Caco-2 (cell line): ENCODE measurements around the gene CLMN. TPM values are rescaled to one million over a fixed set of nuclear protein-coding genes. Genes with fewer than 3 reads are reported as not detected.

Experiments used
- BruUV-seq: library from RNA; stranded (reverse); fragments of 400-500 nt; replicated peaks from 2 replicates; lab custom pipeline; 2021; lab: Mats Ljungman, UMichigan
- CTCF ChIA-PET: fragments of 300-600 bp; sonication (Branson Sonifier 250); formaldehyde crosslinking; loops from one replicate; lab custom pipeline; 2022; ENCODE audit warnings: antibody characterized with exemption; lab: Charles Lee
- POLR2A ChIA-PET: fragments of 300-600 bp; sonication (Branson Sonifier 250); formaldehyde crosslinking; loops from one replicate; lab custom pipeline; 2022; ENCODE audit warnings: antibody characterized with exemption; lab: Charles Lee
- DNase-seq, 2 experiments: peaks; one replicate each; pipeline versions ENCODE4 v3.0.0 to v3.0.0-alpha.2; 2020 to 2022
- H3K27me3 ChIP-seq: replicated peaks from 2 replicates; pipeline ENCODE4 v1.6.0; 2011; ENCODE audit warnings: low read length; ENCODE audit not compliant: control insufficient read depth, insufficient read depth
- H3K36me3 ChIP-seq: 2 replicates; pipeline ENCODE4 v1.5.1; 2011; ENCODE audit warnings: low read length; ENCODE audit not compliant: control insufficient read depth, insufficient read depth
- H3K4me1 ChIP-seq: fragments of 250-450 bp; sonication (Bioruptor Pico); 2 replicates; pipeline ENCODE4 v1.5.1; 2020; ENCODE audit warnings: mild to moderate bottlenecking
- H3K4me3 ChIP-seq: 2 replicates; pipeline ENCODE4 v1.5.1; 2011; ENCODE audit warnings: low read depth, mild to moderate bottlenecking, control low read depth, low read length
- H3K9me3 ChIP-seq: fragments of 250-450 bp; sonication (Bioruptor Pico); 2 replicates; pipeline ENCODE4 v1.5.1; 2020; ENCODE audit warnings: mild to moderate bottlenecking, moderate library complexity
- H3K27ac Mint-ChIP-seq: one replicate; pipeline ENCODE4 v1.8.0; 2022; ENCODE audit warnings: mixed read lengths; ENCODE audit not compliant: unreplicated experiment
- H3K27me3 Mint-ChIP-seq: one replicate; pipeline ENCODE4 v1.8.0; 2022; ENCODE audit warnings: mixed read lengths; ENCODE audit not compliant: insufficient read depth, unreplicated experiment
- H3K36me3 Mint-ChIP-seq: one replicate; pipeline ENCODE4 v1.8.0; 2022; ENCODE audit warnings: mild to moderate bottlenecking, mixed read lengths; ENCODE audit not compliant: insufficient read depth, unreplicated experiment
- H3K4me1 Mint-ChIP-seq: one replicate; pipeline ENCODE4 v1.8.0; 2022; ENCODE audit warnings: low read depth, mixed read lengths; ENCODE audit not compliant: unreplicated experiment
- H3K4me3 Mint-ChIP-seq: one replicate; pipeline ENCODE4 v1.8.0; 2022; ENCODE audit warnings: mild to moderate bottlenecking, moderate library complexity, mixed read lengths; ENCODE audit not compliant: unreplicated experiment
- H3K9me3 Mint-ChIP-seq: one replicate; pipeline ENCODE4 v1.8.0; 2022; ENCODE audit warnings: mixed read lengths; ENCODE audit not compliant: unreplicated experiment
- CTCF ChIP-seq, 2 experiments: fragments of 200-600 bp in 1 of 2; IDR thresholded peaks; 1 replicate in 1 of 2; 2 replicates in 1 of 2; pipeline versions ENCODE4 v1.5.1 to v1.8.0; 2011 to 2022; ENCODE audit warnings: antibody characterized with exemption in 1 of 2, control low read depth in 1 of 2, inconsistent platforms in 1 of 2, low read depth in 1 of 2, low read length in 1 of 2, mild to moderate bottlenecking in 1 of 2, moderate library complexity in 1 of 2; ENCODE audit not compliant: insufficient read depth in 1 of 2, severe bottlenecking in 1 of 2, unreplicated experiment in 1 of 2
- intact Hi-C: fragments of 100-400 bp; cut with micrococcal nuclease; formaldehyde crosslinking; loops from one replicate; pipeline ENCODE4 v1.10.0; 2022; ENCODE audit not compliant: unreplicated experiment
- total RNA-seq: library from RNA; stranded (reverse); gene quantifications from 2 replicates; pipeline ENCODE4 v1.2.3, GENCODE V29; 2022

CLMN gene
- total RNA-seq, 1 experiment from 2014 or later: 6.7 TPM

- Mint-ChIP-seq H3K36me3 (no peaks in the 10 kb centered on the region), H3K4me3 (no peak overlapping the region), H3K4me1 (peaks cover 11% of the 10 kb centered on the region), H3K9me3 (no peaks in the 10 kb centered on the region), H3K27me3 (peaks cover 2% of the 10 kb centered on the region), H3K27ac (no peak overlapping the region)
- BruUV-seq: no TSS peak
- Histone ChIP-seq H3K27me3 (no peaks in the 10 kb centered on the region), H3K36me3 (no peaks in the 10 kb centered on the region), H3K4me3 (no peak overlapping the region), H3K4me1 (no peaks in the 10 kb centered on the region), H3K9me3 (no peaks in the 10 kb centered on the region)
- ChIA-PET CTCF (no interaction called here), POLR2A (interaction anchor here (0.7 kb wide), 1 partner anchor 127 kb away, joined by 3 read pairs; no protein-coding TSS in a partner anchor)
- DNase-seq: no peak
- intact Hi-C loops: no loop called here
- no peak for TF ChIP-seq CTCF (IDR thresholded peaks at IDR 0.05; ENCODE audit: insufficient read depth in 1 of 2, low read depth in 1 of 2, low read length in 1 of 2, severe bottlenecking in 1 of 2, unreplicated experiment in 1 of 2)
These were observed 19.6 kb downstream of the CLMN start for GRCh38 chr14:95300002-95300696.

DNA sequence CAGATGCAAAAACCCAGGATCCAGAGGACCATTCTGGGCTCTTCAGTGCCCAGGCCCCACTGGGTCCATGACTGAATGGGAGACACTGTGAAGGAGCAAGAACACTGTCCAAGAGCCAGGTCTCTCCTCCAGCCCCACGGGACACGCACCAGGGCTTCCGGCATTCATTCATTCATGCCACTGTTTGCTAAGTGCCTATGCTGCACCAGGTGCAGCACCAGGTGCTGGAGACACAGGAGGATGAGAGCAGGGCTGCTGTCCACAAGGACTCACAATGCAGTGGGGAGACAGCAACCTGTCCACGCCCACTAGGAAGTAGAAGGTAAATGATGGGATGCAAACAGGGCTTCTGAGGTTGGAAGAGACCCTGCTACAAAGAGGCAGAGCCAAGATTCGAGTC is 20.4 kb downstream of the CLMN start:
- Mint-ChIP-seq H3K27ac (no peak overlapping the region), H3K4me3 (no peak overlapping the region), H3K36me3 (no peaks in the 10 kb centered on the region), H3K27me3 (peaks cover 2% of the 10 kb centered on the region), H3K4me1 (peaks cover 17% of the 10 kb centered on the region), H3K9me3 (no peaks in the 10 kb centered on the region)
- intact Hi-C loops: no loop called here
- TF ChIP-seq CTCF (IDR thresholded peaks at IDR 0.05; ENCODE audit: insufficient read depth in 1 of 2, low read depth in 1 of 2, low read length in 1 of 2, severe bottlenecking in 1 of 2, unreplicated experiment in 1 of 2): no peak
- DNase-seq: no peak
- no peak overlapping the region for H3K4me3 ChIP-seq
- no peaks in the 10 kb centered on the region for H3K4me1 ChIP-seq
- H3K9me3 ChIP-seq: no peaks in the 10 kb centered on the region
- BruUV-seq: no TSS peak
- H3K36me3 ChIP-seq: no peaks in the 10 kb centered on the region
- CTCF ChIA-PET: no interaction called here
- POLR2A ChIA-PET: no interaction called here
- H3K27me3 ChIP-seq: no peaks in the 10 kb centered on the region

- ChIA-PET POLR2A (no interaction called here), CTCF (interaction anchor here (0.6 kb wide), 1 partner anchor 151 kb away, joined by 3 read pairs; no protein-coding TSS in a partner anchor)
- intact Hi-C loops: no loop called here
- Mint-ChIP-seq H3K27ac (no peak overlapping the region), H3K4me1 (peaks cover 17% of the 10 kb centered on the region), H3K36me3 (no peaks in the 10 kb centered on the region), H3K9me3 (no peaks in the 10 kb centered on the region), H3K27me3 (peaks cover 1% of the 10 kb centered on the region), H3K4me3 (no peak overlapping the region)
- no peak for DNase-seq
- TF ChIP-seq CTCF (IDR thresholded peaks at IDR 0.05; ENCODE audit: insufficient read depth in 1 of 2, low read depth in 1 of 2, low read length in 1 of 2, severe bottlenecking in 1 of 2, unreplicated experiment in 1 of 2): no peak
- no peak overlapping the region for H3K4me3 ChIP-seq
- no peaks in the 10 kb centered on the region for H3K9me3 ChIP-seq
- no TSS peak for BruUV-seq
- no peaks in the 10 kb centered on the region for H3K27me3 ChIP-seq
- H3K4me1 ChIP-seq: no peaks in the 10 kb centered on the region
- no peaks in the 10 kb centered on the region for H3K36me3 ChIP-seq
These were observed 21.9 kb downstream of the CLMN start for GRCh38 chr14:95297832-95298231.
